DND-41 (cell line): Measurements from ENCODE around the gene GRB7.

Experiments used
- ATAC-seq: fragments of 200-7000 bp; cut with Tn5 transposase; 3 replicates; pipeline ENCODE4 v1.9.1; 2021; ENCODE audit warnings: low read depth; ENCODE audit not compliant: insufficient read depth
- DNase-seq: peaks from one replicate; pipeline ENCODE4 v3.0.0-alpha.2; 2020
- H2AFZ ChIP-seq: 2 replicates; pipeline ENCODE4 v1.6.0; 2012; ENCODE audit warnings: low read depth, low read length
- H3K27ac ChIP-seq: 2 replicates; pipeline ENCODE4 v1.5.1; 2012; ENCODE audit warnings: low read length, inconsistent platforms
- H3K27me3 ChIP-seq: fragments of 200-600 bp; sonication (generic); 2 replicates; pipeline ENCODE4 v1.6.0; 2012; ENCODE audit warnings: low read length, mild to moderate bottlenecking, inconsistent platforms; ENCODE audit not compliant: insufficient read depth, poor library complexity
- H3K36me3 ChIP-seq: 2 replicates; pipeline ENCODE4 v1.5.1; 2012; ENCODE audit warnings: low read length, inconsistent platforms; ENCODE audit not compliant: insufficient read depth
- H3K4me1 ChIP-seq: 2 replicates; pipeline ENCODE4 v1.5.1; 2012; ENCODE audit warnings: mild to moderate bottlenecking, low read length; ENCODE audit not compliant: insufficient read depth
- H3K4me2 ChIP-seq: 2 replicates; pipeline ENCODE4 v1.6.0; 2012; ENCODE audit warnings: mild to moderate bottlenecking, moderate library complexity, low read length, inconsistent platforms; ENCODE audit not compliant: insufficient read depth
- H3K4me3 ChIP-seq, 2 experiments: fragments of 200-600 bp in 1 of 2; shearing (Covaris generic) in 1 of 2; 2 replicates each; pipeline ENCODE4 v1.5.1; 2012 to 2016; ENCODE audit warnings: inconsistent platforms in 2 of 2, low read length in 2 of 2, mild to moderate bottlenecking in 2 of 2, low read depth in 1 of 2, moderate library complexity in 1 of 2
- H3K79me2 ChIP-seq: 2 replicates; pipeline ENCODE4 v1.6.0; 2012; ENCODE audit warnings: low read length, inconsistent platforms; ENCODE audit not compliant: insufficient read depth
- H3K9ac ChIP-seq: 2 replicates; pipeline ENCODE4 v1.6.0; 2012; ENCODE audit warnings: low read depth, mild to moderate bottlenecking, inconsistent platforms, low read length, moderate library complexity
- H3K9me3 ChIP-seq: 2 replicates; pipeline ENCODE4 v1.5.1; 2012; ENCODE audit warnings: low read length, moderate library complexity, mild to moderate bottlenecking, inconsistent platforms; ENCODE audit not compliant: insufficient read depth, severe bottlenecking
- H4K20me1 ChIP-seq: 2 replicates; pipeline ENCODE4 v1.6.0; 2012; ENCODE audit warnings: low read length; ENCODE audit not compliant: insufficient read depth
- CTCF ChIP-seq: IDR thresholded peaks from 2 replicates; pipeline ENCODE4 v1.5.1; 2012; ENCODE audit warnings: borderline replicate concordance, low read length, moderate library complexity, mild to moderate bottlenecking; ENCODE audit not compliant: poor library complexity, severe bottlenecking; ENCODE audit errors: extremely low read depth
- EZH2 ChIP-seq: IDR thresholded peaks from 3 replicates; pipeline ENCODE4 v1.6.1; 2012; ENCODE audit warnings: borderline replicate concordance, low read depth, mild to moderate bottlenecking, moderate library complexity, low read length, inconsistent platforms; ENCODE audit not compliant: severe bottlenecking

GRB7 gene

GRCh38 chr17:39742126-39742855, 4.6 kb downstream of the GRB7 start:
- no peaks in the 10 kb centered on the region for H4K20me1 ChIP-seq
- H3K27ac ChIP-seq, result no peak overlapping the region
- TF ChIP-seq CTCF, result no peak
- no peak for TF ChIP-seq EZH2

GRCh38 chr17:39742856-39743436, 5.2 kb downstream of the GRB7 start:
- no peaks in the 10 kb centered on the region for H3K4me1 ChIP-seq
- H3K9ac ChIP-seq, result no peak overlapping the region
- H3K27me3 ChIP-seq, result no peaks in the 10 kb centered on the region
- no peaks in the 10 kb centered on the region for H3K9me3 ChIP-seq
- no peak overlapping the region for H2AFZ ChIP-seq
- no peak for ATAC-seq
- H3K36me3 ChIP-seq, result no peaks in the 10 kb centered on the region
- DNase-seq, result no peak
- no peaks in the 10 kb centered on the region for H3K79me2 ChIP-seq
- no peak overlapping the region for H3K4me3 ChIP-seq
- H3K4me2 ChIP-seq, result no peak overlapping the region
- H4K20me1 ChIP-seq, result no peaks in the 10 kb centered on the region
- H3K27ac ChIP-seq, result no peak overlapping the region
- TF ChIP-seq EZH2, result no peak
- TF ChIP-seq CTCF, result no peak

More at GRCh38 chr17:39742126-39742855, 4.6 kb downstream of the GRB7 start:
- Histone ChIP-seq H3K4me1 (no peaks in the 10 kb centered on the region), H3K4me3 (no peak overlapping the region), H3K9me3 (no peaks in the 10 kb centered on the region), H2AFZ (no peak overlapping the region), H3K27me3 (no peaks in the 10 kb centered on the region), H3K4me2 (no peak overlapping the region), H3K79me2 (no peaks in the 10 kb centered on the region), H3K36me3 (no peaks in the 10 kb centered on the region), H3K9ac (no peak overlapping the region)
- ATAC-seq (no peak), DNase-seq (no peak)

GRCh38 chr17:39744075-39744835, 6.5 kb downstream of the GRB7 start:
- H3K4me1 ChIP-seq, result no peaks in the 10 kb centered on the region
- no peak overlapping the region for H3K27ac ChIP-seq
- no peak overlapping the region for H3K4me3 ChIP-seq
- no peak for ATAC-seq
- no peak for DNase-seq
- H3K79me2 ChIP-seq, result no peaks in the 10 kb centered on the region
- H3K27me3 ChIP-seq, result no peaks in the 10 kb centered on the region
- H3K9ac ChIP-seq, result no peak overlapping the region
- H2AFZ ChIP-seq, result no peak overlapping the region
- no peak for TF ChIP-seq CTCF
- no peak for TF ChIP-seq EZH2
- no peaks in the 10 kb centered on the region for H4K20me1 ChIP-seq
- no peak overlapping the region for H3K4me2 ChIP-seq
- H3K36me3 ChIP-seq, result no peaks in the 10 kb centered on the region
- H3K9me3 ChIP-seq, result no peaks in the 10 kb centered on the region
